Astrocyte (in vitro differentiated cells and primary cell): ENCODE measurements around the gene KCNQ1. TPM values are rescaled to one million over a fixed set of nuclear protein-coding genes. Genes with fewer than 3 reads are reported as not detected.

Experiments
- DNase-seq: peaks from one replicate; pipeline ENCODE4 v3.0.0-alpha.2; 2010; ENCODE audit warnings: low read depth
- FAIRE-seq: peaks from 2 replicates; lab custom pipeline; 2011; peaks lifted over from hg19 to GRCh38; lab: Jason Lieb, UNC
- H2AFZ ChIP-seq: 2 replicates; pipeline ENCODE4 v1.6.0; 2012; ENCODE audit warnings: low read depth, low read length, inconsistent platforms
- H3K27ac ChIP-seq: 2 replicates; pipeline ENCODE4 v1.5.1; 2011; ENCODE audit warnings: low read depth, low read length, inconsistent platforms
- H3K27me3 ChIP-seq: 2 replicates; pipeline ENCODE4 v1.6.0; 2011; ENCODE audit warnings: low read length, inconsistent platforms; ENCODE audit not compliant: insufficient read depth
- H3K36me3 ChIP-seq: 2 replicates; pipeline ENCODE4 v1.5.1; 2011; ENCODE audit warnings: low read length, inconsistent platforms; ENCODE audit not compliant: insufficient read depth
- H3K4me1 ChIP-seq: 2 replicates; pipeline ENCODE4 v1.5.1; 2011; ENCODE audit warnings: low read length, inconsistent platforms; ENCODE audit not compliant: insufficient read depth
- H3K4me2 ChIP-seq: 2 replicates; pipeline ENCODE4 v1.6.0; 2012; ENCODE audit warnings: low read length, inconsistent platforms
- H3K4me3 ChIP-seq: 2 replicates; pipeline ENCODE4 v1.5.1; 2011; ENCODE audit warnings: low read depth, mild to moderate bottlenecking, low read length, inconsistent platforms; ENCODE audit not compliant: insufficient read depth
- H3K79me2 ChIP-seq: 2 replicates; pipeline ENCODE4 v1.6.0; 2012; ENCODE audit warnings: mild to moderate bottlenecking, low read length, inconsistent platforms; ENCODE audit not compliant: insufficient read depth
- H3K9ac ChIP-seq: 2 replicates; pipeline ENCODE4 v1.6.0; 2012; ENCODE audit warnings: mild to moderate bottlenecking, low read length, inconsistent platforms
- H3K9me3 ChIP-seq: 2 replicates; pipeline ENCODE4 v1.5.1; 2012; ENCODE audit warnings: low read depth, mild to moderate bottlenecking, low read length, inconsistent platforms; ENCODE audit not compliant: insufficient read depth
- H4K20me1 ChIP-seq: 2 replicates; pipeline ENCODE4 v1.6.0; 2012; ENCODE audit warnings: low read length, inconsistent platforms; ENCODE audit not compliant: insufficient read depth
- H3K27ac Mint-ChIP-seq: one replicate; pipeline ENCODE4 v1.8.0; 2021; ENCODE audit warnings: mild to moderate bottlenecking, mixed read lengths; ENCODE audit not compliant: unreplicated experiment
- H3K27me3 Mint-ChIP-seq: one replicate; pipeline ENCODE4 v1.8.0; 2021; ENCODE audit warnings: low read depth, mixed read lengths; ENCODE audit not compliant: unreplicated experiment
- H3K36me3 Mint-ChIP-seq: one replicate; pipeline ENCODE4 v1.8.0; 2021; ENCODE audit warnings: low read depth, mixed read lengths; ENCODE audit not compliant: unreplicated experiment
- H3K4me1 Mint-ChIP-seq: one replicate; pipeline ENCODE4 v1.8.0; 2021; ENCODE audit warnings: low read depth, mixed read lengths; ENCODE audit not compliant: unreplicated experiment
- H3K4me3 Mint-ChIP-seq: one replicate; pipeline ENCODE4 v1.8.0; 2021; ENCODE audit warnings: mild to moderate bottlenecking, moderate library complexity, mixed read lengths; ENCODE audit not compliant: unreplicated experiment
- H3K9me3 Mint-ChIP-seq: one replicate; pipeline ENCODE4 v1.8.0; 2021; ENCODE audit warnings: mild to moderate bottlenecking, mixed read lengths; ENCODE audit not compliant: unreplicated experiment
- EZH2 ChIP-seq: IDR thresholded peaks from 2 replicates; pipeline ENCODE4 v1.6.1; 2012; ENCODE audit warnings: mild to moderate bottlenecking, low read length, inconsistent platforms; ENCODE audit not compliant: insufficient read depth
- total RNA-seq: library from RNA; stranded (reverse); gene quantifications from 2 replicates; pipeline ENCODE4 v1.2.1, GENCODE V29; 2021
- TF ChIP-seq, protein P1 (sequence below): IDR thresholded peaks from 2 replicates; pipeline ENCODE4 v1.5.1; 2011; ENCODE audit warnings: low read depth, mild to moderate bottlenecking, inconsistent platforms, low read length, moderate library complexity; ENCODE audit not compliant: insufficient read depth

The KCNQ1 gene
- total RNA-seq, 1 donor from 2014 or later = not detected

DNA sequence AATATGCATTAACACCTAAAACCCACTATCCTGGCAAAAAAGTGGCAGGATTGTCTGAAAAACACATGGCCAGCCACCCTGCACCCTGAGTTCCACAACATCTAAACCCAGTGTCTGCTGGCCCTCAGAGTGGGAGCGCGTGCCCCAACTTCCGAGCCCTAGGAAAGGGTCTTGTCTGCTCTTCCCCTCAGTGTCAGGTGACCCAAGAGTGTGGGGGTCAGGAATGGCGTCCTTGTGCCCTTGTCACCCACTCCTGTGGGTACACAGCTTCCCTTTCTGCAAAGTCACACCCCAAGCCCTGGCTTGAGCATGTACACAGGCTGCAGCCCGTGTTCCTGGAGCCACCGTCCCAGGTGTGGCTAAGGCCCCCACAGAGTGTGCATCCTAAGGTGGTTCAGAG is 373.2 kb downstream of the KCNQ1 start:
- TF ChIP-seq EZH2 = no peak
- TF ChIP-seq, protein P1, sequence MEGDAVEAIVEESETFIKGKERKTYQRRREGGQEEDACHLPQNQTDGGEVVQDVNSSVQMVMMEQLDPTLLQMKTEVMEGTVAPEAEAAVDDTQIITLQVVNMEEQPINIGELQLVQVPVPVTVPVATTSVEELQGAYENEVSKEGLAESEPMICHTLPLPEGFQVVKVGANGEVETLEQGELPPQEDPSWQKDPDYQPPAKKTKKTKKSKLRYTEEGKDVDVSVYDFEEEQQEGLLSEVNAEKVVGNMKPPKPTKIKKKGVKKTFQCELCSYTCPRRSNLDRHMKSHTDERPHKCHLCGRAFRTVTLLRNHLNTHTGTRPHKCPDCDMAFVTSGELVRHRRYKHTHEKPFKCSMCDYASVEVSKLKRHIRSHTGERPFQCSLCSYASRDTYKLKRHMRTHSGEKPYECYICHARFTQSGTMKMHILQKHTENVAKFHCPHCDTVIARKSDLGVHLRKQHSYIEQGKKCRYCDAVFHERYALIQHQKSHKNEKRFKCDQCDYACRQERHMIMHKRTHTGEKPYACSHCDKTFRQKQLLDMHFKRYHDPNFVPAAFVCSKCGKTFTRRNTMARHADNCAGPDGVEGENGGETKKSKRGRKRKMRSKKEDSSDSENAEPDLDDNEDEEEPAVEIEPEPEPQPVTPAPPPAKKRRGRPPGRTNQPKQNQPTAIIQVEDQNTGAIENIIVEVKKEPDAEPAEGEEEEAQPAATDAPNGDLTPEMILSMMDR = no peak
- H3K4me2 ChIP-seq = no peak overlapping the region

DNA sequence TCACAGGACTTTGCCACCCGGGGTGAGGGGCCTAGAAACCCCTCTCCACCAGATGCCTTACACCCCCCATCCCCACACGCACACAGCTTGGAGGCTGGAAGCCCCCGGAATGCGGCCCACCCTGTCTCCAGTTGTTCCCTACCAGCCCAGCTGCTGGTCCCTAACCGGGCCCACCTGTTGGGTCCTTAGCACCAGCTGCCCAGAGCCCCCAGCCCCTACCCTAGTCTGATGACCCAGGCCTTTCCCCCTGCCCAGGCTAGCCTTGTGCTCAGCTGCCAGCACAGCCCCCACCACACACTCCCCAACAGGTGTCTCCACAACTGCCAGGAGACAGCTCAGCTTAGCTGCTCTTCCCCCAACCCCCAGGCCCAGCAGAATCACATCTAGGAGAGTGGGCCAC is 373.7 kb downstream of the KCNQ1 start:
- H3K9me3 Mint-ChIP-seq = peaks cover 44% of the 10 kb centered on the region
- H2AFZ ChIP-seq = no peak overlapping the region

More for the DNA sequence above, 373.2 kb downstream of the KCNQ1 start:
- no peak overlapping the region for H3K4me3 Mint-ChIP-seq
- H3K9me3 Mint-ChIP-seq = peaks cover 42% of the 10 kb centered on the region
- Histone ChIP-seq H4K20me1 (no peaks in the 10 kb centered on the region), H3K4me3 (no peak overlapping the region), H3K4me1 (peaks cover 11% of the 10 kb centered on the region), H3K27ac (no peak overlapping the region), H3K27me3 (peaks cover 3% of the 10 kb centered on the region), H2AFZ (no peak overlapping the region), H3K79me2 (no peaks in the 10 kb centered on the region), H3K9me3 (peaks cover 15% of the 10 kb centered on the region), H3K9ac (no peak overlapping the region), H3K36me3 (no peaks in the 10 kb centered on the region)
- no peak overlapping the region for H3K27ac Mint-ChIP-seq
- peaks cover 4% of the 10 kb centered on the region for H3K4me1 Mint-ChIP-seq
- FAIRE-seq = no peak
- no peak for DNase-seq
- peaks cover 36% of the 10 kb centered on the region for H3K27me3 Mint-ChIP-seq
- no peaks in the 10 kb centered on the region for H3K36me3 Mint-ChIP-seq

DNA sequence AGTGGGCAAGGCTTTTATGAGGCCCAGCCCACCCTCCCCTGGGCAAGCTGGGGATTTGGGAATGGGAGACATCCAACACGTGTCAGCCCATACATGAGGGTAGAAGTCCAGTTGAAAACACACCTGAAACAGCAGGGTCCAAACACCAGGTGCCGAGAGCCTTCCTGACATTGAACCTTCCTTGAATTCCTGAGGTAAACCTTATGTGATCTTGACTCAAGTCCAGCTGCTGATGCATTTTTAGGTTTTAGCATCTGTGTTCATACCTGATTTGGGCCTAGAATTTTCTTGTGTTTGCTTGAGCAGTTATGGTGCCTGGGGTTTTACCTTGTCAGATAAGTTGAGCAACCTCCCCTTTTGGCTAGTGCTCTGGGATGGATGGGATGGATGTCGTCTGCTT is 374.5 kb downstream of the KCNQ1 start:
- no peaks in the 10 kb centered on the region for H3K36me3 ChIP-seq
- Mint-ChIP-seq H3K27me3 (peaks cover 30% of the 10 kb centered on the region), H3K4me1 (peaks cover 4% of the 10 kb centered on the region), H3K4me3 (no peak overlapping the region), H3K27ac (no peak overlapping the region), H3K36me3 (peaks cover 3% of the 10 kb centered on the region), H3K9me3 (peaks cover 46% of the 10 kb centered on the region)
- no peak overlapping the region for H3K4me3 ChIP-seq
- no peaks in the 10 kb centered on the region for H3K79me2 ChIP-seq
- H3K9ac ChIP-seq = no peak overlapping the region
- H3K4me2 ChIP-seq = no peak overlapping the region
- H2AFZ ChIP-seq = no peak overlapping the region
- FAIRE-seq (no peak), DNase-seq (no peak)
- no peak overlapping the region for H3K27ac ChIP-seq
- no peak for TF ChIP-seq EZH2
- TF ChIP-seq, protein P1 = no peak
- H4K20me1 ChIP-seq = no peaks in the 10 kb centered on the region
- H3K4me1 ChIP-seq = peaks cover 7% of the 10 kb centered on the region
- H3K27me3 ChIP-seq = peaks cover 3% of the 10 kb centered on the region
- peaks cover 20% of the 10 kb centered on the region for H3K9me3 ChIP-seq

More for the DNA sequence above, 373.7 kb downstream of the KCNQ1 start:
- no peak overlapping the region for H3K4me3 Mint-ChIP-seq
- no peaks in the 10 kb centered on the region for H3K36me3 ChIP-seq
- no peak overlapping the region for H3K27ac Mint-ChIP-seq
- no peak for DNase-seq
- H3K36me3 Mint-ChIP-seq = peaks cover 3% of the 10 kb centered on the region
- H3K4me3 ChIP-seq = no peak overlapping the region
- no peak for TF ChIP-seq EZH2
- TF ChIP-seq, protein P1 = no peak
- peaks cover 3% of the 10 kb centered on the region for H3K27me3 ChIP-seq
- no peak for FAIRE-seq
- peaks cover 4% of the 10 kb centered on the region for H3K4me1 Mint-ChIP-seq
- H3K27me3 Mint-ChIP-seq = peaks cover 34% of the 10 kb centered on the region
- H3K79me2 ChIP-seq = no peaks in the 10 kb centered on the region
- H4K20me1 ChIP-seq = no peaks in the 10 kb centered on the region
- no peak overlapping the region for H3K9ac ChIP-seq
- peaks cover 18% of the 10 kb centered on the region for H3K9me3 ChIP-seq
- H3K27ac ChIP-seq = no peak overlapping the region
- peaks cover 7% of the 10 kb centered on the region for H3K4me1 ChIP-seq
- no peak overlapping the region for H3K4me2 ChIP-seq
